ENCODE results near the gene FIZ1.

DNA sequence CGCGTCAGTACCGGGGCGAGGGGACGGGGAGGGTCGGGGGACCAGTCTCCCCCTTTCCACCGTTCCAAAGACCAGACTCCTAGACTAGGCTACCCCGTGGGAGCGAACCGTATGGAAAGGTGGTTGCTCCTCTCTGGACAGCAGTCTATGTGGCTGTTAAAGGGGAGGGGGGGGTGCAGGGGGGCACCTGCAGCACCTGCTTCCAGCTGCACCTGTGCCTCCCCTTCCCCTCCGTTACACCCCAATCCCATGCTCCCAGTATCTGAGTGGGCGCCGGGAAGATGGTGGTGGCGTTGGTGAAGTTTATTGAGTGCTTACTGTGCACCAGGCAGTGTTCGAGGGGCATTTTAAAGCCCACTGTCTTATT lies 1.3 kb upstream of the FIZ1 start:
- TF ChIP-seq, protein P1, sequence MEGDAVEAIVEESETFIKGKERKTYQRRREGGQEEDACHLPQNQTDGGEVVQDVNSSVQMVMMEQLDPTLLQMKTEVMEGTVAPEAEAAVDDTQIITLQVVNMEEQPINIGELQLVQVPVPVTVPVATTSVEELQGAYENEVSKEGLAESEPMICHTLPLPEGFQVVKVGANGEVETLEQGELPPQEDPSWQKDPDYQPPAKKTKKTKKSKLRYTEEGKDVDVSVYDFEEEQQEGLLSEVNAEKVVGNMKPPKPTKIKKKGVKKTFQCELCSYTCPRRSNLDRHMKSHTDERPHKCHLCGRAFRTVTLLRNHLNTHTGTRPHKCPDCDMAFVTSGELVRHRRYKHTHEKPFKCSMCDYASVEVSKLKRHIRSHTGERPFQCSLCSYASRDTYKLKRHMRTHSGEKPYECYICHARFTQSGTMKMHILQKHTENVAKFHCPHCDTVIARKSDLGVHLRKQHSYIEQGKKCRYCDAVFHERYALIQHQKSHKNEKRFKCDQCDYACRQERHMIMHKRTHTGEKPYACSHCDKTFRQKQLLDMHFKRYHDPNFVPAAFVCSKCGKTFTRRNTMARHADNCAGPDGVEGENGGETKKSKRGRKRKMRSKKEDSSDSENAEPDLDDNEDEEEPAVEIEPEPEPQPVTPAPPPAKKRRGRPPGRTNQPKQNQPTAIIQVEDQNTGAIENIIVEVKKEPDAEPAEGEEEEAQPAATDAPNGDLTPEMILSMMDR (IDR thresholded peaks at IDR 0.05; ENCODE audit: low read depth, low read length, missing input control): no peak
- no peak for TF ChIP-seq NR2F2 (IDR thresholded peaks at IDR 0.05)
- TF ChIP-seq, protein P2, sequence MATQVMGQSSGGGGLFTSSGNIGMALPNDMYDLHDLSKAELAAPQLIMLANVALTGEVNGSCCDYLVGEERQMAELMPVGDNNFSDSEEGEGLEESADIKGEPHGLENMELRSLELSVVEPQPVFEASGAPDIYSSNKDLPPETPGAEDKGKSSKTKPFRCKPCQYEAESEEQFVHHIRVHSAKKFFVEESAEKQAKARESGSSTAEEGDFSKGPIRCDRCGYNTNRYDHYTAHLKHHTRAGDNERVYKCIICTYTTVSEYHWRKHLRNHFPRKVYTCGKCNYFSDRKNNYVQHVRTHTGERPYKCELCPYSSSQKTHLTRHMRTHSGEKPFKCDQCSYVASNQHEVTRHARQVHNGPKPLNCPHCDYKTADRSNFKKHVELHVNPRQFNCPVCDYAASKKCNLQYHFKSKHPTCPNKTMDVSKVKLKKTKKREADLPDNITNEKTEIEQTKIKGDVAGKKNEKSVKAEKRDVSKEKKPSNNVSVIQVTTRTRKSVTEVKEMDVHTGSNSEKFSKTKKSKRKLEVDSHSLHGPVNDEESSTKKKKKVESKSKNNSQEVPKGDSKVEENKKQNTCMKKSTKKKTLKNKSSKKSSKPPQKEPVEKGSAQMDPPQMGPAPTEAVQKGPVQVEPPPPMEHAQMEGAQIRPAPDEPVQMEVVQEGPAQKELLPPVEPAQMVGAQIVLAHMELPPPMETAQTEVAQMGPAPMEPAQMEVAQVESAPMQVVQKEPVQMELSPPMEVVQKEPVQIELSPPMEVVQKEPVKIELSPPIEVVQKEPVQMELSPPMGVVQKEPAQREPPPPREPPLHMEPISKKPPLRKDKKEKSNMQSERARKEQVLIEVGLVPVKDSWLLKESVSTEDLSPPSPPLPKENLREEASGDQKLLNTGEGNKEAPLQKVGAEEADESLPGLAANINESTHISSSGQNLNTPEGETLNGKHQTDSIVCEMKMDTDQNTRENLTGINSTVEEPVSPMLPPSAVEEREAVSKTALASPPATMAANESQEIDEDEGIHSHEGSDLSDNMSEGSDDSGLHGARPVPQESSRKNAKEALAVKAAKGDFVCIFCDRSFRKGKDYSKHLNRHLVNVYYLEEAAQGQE (IDR thresholded peaks at IDR 0.05): no peak
- TF ChIP-seq SP1 (IDR thresholded peaks at IDR 0.05): no peak
- no peak for TF ChIP-seq JUND (IDR thresholded peaks at IDR 0.05)
- no peak for TF ChIP-seq RXRA (IDR thresholded peaks at IDR 0.05)
- TF ChIP-seq RAD21 (IDR thresholded peaks at IDR 0.05): no peak
- TF ChIP-seq YY1 (IDR thresholded peaks at IDR 0.05): no peak
- TF ChIP-seq, protein P3, sequence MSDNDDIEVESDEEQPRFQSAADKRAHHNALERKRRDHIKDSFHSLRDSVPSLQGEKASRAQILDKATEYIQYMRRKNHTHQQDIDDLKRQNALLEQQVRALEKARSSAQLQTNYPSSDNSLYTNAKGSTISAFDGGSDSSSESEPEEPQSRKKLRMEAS (IDR thresholded peaks at IDR 0.05): no peak
- TF ChIP-seq TAF1 (conservative IDR thresholded peaks at IDR 0.05): no peak
- TF ChIP-seq GABPA (IDR thresholded peaks at IDR 0.05 in 1 of 2, conservative IDR thresholded peaks at IDR 0.05 in 1 of 2): no peak
- TF ChIP-seq, protein P4, sequence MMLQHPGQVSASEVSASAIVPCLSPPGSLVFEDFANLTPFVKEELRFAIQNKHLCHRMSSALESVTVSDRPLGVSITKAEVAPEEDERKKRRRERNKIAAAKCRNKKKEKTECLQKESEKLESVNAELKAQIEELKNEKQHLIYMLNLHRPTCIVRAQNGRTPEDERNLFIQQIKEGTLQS (IDR thresholded peaks at IDR 0.05): no peak

Measured in liver (tissue), 3 donors.